Stimulated activated CD8-positive, alpha-beta memory T cell treated with anti-CD3 and anti-CD28 coated beads, Interleukin-4, amount 100 ng/mL, for 24 hours (primary cell): ENCODE measurements around the gene INKA2.

ENCODE experiments used
- DNase-seq: peaks from one replicate; pipeline ENCODE4 v3.0.0-alpha.2; 2020; ENCODE audit warnings: low read depth

INKA2 gene

DNA sequence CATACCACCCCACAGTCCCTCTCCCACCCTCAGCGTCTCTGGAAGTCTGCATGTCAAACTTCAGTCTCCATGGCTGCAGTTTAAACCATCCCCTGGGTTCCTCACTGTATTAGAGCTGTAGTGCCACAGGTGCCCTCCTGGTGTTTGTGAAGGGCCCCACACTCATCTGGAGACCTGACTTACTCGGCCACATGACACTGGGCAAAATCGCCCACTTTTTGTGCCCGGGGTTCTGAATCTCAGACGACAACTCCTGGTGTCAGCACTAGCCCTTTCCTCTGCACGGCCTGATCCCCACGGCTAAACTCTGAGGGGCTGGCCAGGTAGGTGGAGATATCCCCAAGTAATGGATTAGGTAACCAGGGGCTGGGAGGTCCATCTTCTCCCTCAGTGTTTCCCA, 6.5 kb downstream of the INKA2 start:
- no peak for DNase-seq

GRCh38 chr1:111731956-111732355, 7.2 kb downstream of the INKA2 start:
- DNase-seq = no peak

DNA sequence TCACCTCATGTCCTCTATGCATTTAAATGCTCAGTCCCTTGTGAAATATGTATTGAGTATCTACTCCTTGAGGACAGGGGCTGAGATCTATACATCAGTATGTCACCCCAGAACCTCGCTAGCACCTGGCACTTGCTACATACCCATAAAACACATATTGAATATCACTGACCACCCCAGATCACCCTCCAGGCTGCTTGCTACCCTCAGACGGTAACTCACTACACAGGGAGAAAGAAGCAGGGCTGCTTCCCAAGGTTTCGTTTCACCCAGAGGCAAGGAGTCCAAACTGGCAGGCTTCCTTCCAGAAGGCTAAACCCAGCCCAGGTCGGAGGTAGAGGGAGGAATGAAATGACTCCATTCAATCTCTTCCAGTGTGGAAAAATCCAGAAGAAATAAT, 8.5 kb downstream of the INKA2 start:
- DNase-seq = no peak

DNA sequence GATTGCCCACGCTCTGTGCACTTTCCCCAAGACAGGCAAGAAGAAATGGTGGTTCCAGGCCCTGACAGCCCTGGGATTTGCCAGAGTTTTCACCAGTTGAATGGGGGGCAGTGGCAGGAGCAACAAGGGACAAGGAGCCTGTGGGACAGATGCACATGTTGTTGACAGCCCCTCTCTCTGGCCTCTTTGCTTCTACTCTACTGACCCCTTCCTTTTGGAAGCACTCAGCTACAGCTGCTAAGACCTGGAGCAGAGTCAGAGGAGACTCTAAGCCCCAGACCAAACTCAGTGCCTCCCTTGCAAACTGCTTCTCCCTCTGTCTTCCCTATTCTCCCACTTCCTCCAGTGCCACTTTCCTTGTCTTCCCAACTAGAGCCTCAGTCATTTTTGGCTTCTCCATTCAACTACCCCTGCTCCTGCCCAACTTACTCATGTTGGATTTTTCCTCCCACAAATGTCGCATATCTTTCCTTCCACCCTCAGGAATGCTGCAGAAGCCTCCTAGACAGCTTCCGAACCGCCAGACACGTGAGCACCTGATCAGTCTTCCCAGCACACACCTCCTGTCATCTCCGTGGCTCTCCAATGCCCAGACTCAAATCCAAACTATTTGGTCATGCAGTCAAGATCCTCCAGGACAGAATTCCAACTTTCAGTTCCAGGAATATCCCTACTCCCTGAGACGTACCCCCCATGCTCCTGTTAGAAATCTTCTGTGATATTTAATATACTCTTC, 9.1 kb downstream of the INKA2 start:
- no peak for DNase-seq

- no peak for DNase-seq
Observed at GRCh38 chr1:111729271-111729921, 9.8 kb downstream of the INKA2 start.

DNA sequence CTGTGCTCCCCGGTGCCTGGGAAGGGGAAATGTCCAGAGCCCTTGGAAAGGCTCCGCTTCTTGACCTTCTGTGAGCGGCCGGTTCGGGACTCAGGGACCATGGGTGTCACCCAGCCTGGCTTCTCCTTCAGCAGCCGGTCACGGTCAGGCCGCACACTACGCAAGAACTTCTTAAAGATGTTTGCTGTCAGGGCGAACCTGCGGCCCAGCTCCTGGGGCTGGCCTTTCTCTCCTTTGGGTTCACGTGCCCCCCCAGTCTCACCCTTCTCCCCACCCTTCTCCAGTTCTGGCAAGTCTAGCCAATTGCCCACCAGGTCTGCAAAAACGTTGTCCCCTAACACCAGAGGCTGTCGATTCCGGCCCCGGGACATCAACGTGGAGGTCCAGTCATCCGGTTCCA, 12.1 kb downstream of the INKA2 start:
- no peak for DNase-seq

DNA sequence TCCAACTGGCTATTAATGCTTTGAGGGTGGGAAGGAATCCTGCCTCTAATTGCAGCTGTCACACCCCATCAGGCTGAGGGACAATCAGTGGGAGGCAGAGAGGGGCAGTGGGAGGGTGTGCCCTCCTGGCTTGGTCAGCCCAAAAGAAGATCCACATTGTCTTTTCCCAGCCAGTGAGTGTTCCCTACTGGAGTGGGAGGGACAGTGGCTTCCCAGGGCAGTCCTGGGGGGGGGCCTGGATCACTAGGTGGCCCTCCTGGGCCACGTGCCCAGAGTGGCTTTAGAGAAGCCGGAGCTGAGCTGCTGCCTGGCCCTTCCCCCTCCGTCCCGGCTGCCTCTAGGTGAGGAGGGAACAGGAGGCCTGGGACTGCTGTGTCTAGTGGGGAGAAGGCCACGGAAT, 14.0 kb downstream of the INKA2 start:
- DNase-seq = no peak

GRCh38 chr1:111723871-111724270, 15.3 kb downstream of the INKA2 start:
- DNase-seq = no peak

GRCh38 chr1:111723091-111723806, 15.9 kb downstream of the INKA2 start:
- DNase-seq = no peak

DNA sequence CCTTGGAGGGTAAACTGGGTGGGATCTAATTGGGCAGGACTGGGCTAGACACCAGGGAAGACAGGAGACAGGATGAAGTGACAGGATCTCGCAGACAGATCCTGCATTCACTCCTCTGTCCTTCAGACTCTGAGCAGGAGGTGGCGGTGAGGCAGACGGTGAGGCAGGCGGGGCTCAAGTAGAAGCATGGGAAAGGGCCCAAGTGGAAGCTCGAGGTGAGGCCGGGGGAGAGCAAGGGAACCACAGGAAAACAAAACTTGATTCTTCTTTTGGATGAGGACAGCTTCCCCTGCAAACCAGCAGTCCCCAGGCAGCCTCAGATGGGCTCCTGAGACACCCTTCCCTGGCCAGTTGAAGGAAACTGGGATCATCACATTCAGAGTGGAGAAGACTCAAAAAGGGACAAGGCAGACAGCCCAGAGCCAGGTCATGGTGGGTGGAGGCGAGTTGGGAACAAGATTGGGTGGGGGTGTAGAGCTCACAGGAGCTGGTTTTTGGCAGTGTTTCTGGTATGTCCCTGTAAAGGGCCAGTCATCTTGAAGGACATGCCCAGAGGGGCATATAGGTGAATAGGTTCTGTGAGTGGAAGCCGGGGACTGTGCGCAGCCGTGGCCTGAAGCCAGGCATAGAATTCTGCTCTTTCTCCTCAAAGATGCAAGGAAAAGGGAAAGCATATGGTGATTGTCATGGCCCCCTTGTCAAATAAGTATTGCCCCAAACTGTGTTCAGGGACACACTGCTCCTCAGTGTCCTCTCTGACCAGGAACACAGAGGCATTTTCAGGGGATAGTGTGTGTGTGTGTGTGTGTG, 18.0 kb downstream of the INKA2 start:
- DNase-seq = no peak

DNA sequence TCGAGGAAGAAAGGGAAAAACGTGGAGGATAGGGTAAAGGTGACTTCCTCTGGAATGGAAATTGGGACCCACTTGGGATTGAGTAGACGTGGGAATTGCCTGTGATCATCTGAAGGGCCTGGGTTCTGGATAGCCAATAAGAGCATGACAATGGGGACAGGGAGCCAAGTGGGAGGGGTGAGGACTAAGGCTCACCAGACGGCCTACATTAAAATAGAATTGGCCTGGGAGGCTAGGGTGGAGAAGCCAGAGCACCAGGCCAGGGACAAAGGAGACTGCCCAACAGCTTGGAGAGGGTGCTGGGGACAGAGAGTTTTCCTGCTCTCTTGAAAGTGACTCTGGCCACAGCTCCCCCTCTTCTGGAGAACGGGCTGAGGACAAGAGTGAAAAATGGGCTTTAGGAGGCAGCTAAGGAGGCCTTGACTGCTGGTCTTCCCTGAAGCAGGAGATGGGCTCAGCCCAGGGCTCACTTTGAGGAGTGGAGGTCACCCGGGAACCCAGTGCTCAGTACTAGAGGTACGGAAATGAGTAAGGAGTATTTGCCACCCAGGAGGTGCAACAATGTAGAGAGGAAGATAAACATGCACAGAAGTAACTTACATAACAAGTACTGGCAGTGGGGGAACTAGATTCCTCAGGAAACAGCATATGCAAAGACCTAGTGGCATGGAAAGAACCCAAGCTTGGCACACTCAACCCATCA, 18.8 kb downstream of the INKA2 start:
- no peak for DNase-seq

DNA sequence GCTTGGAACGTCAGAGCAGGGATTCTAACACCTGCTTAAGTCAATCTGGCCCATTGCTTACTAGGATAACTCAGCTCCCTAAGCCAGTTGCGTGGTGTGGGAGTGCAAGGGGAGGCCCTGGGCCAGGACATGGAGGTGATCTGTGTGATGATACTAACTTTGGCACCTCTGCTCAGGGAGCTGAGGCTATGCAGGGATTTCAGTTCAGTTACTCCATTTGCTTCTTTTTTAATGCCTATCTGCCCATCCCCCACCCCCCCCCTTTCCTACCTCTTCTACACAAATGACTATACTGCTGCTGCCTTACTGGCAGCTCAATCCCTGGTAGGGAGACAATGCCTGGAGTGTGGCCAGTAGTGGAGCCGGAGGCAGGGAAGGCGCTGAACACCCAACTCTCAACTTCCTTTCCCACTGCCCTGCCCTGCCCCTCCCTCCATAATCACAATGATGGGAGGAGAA, 19.5 kb downstream of the INKA2 start:
- no peak for DNase-seq

DNA sequence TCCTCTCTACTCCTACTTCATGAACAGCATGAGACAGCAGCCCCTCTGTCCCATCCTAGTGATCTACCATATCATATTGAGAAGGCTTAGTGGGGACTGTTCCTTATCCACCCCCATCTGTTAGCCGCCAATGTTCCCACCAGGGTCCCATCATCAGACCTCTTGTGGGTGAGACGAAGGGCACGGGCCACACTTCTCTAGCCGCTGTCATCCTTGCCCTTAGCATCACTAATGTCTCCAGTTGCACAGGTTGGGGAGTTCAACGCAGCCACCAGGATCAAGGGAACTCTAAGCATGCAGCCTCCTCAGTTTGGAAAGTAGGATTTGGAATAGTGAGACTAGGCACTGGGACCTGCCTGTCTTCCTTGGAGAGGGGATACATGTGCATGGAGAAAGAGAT, 20.1 kb downstream of the INKA2 start:
- no peak for DNase-seq

DNA sequence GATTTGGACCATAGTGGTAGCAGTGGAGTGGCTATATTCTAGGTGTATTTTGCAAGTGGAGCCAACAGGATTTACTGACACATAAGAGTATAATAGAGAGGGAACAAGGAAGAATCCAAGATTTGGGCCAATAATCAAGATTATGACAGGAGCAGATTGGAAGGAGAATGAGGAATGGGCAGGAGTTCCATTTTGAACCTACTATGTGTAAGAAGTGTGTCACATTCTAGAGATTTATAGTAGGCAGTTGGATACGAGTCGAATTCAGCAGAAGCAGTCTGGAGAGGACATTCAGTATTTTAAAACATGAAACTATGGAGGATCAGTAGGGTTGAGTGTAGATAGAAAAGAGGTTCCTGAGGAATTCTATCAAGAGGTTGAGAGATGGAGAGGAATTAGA, 21.7 kb downstream of the INKA2 start:
- DNase-seq = no peak

GRCh38 chr1:111716333-111716732, 22.9 kb downstream of the INKA2 start:
- no peak for DNase-seq

DNA sequence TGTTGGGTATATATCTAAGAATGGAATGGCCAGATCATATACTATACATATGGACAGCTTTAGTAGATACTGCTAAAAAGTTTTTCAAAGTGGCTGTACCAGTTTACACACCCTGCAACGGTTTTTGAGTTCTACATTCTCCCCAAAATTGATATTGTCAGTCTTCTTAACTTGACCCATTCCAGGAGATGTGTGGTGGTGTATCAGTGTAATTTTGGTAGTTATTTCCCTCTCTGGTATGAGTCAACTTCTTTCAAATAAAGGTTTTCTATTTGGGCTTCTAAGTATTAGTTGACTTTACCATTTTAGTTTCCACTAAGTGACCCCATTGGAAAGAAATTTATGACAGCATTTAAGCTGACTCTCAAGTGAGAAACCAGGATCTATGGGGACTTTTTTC, 29.2 kb downstream of the INKA2 start:
- no peak for DNase-seq

DNA sequence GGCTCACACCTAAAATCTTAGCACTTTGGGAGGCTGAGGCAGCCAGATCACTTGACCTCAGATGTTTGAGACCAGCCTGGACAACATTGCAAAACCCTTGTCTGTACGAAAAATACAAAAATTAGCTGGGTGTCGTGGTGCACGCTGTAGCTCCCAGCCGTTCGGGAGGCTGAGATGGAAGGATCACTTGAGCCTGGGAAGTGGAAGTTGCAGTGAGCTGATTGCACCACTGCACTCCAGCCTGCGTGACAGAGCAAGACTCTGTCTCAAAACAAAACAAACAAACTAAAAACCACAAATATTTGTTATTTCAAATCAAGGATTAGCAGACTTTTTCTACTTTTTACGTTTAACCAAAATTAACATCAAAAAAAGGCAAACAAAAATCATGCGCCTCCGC, 31.3 kb downstream of the INKA2 start:
- DNase-seq = no peak

DNA sequence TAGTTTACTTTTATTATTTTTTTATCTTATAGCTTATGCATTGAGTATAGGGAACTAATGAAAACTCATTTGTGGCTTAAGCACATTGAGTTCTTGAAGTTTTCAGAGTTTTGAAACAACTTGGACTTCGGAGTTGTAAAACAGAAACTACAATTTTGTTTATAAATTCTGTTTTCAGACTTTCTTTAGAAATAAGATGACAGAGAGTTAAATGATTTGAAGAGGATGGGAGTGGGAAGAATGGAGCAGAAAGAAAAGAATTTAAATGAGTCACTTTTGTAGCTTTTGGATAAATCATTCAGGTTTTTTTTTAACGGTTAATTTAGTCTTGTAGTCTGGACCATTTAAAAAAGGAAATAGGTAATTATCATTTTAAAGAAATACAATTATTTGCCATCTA, 32.3 kb downstream of the INKA2 start:
- DNase-seq = no peak

DNA sequence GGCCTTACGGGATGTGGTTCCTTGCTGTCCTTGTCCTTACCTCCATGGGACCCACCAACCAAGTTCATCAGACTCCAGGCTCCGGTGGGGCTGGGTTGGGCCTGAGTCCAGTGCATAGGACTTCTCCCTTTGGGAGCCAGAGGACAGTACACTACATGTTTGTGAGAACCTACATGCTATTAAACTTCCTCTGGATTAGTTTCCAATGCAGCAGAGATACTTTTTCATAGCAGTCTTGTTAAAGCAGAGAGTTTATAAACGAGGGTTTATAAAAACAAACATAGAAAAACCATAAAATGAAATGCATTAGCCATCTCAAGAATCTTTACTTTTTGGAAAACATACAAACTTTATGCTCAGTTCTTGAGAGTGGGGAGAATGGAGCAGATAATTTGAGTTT, 33.4 kb downstream of the INKA2 start:
- DNase-seq = no peak

GRCh38 chr1:111704776-111705175, 34.4 kb downstream of the INKA2 start:
- DNase-seq = no peak

GRCh38 chr1:111704240-111704639, 35.0 kb downstream of the INKA2 start:
- no peak for DNase-seq
